HepG2 (cell line): Measurements from ENCODE around the gene TPGS1. TPM values are rescaled to one million over a fixed set of nuclear protein-coding genes. Genes with fewer than 3 reads are reported as not detected.

Experiments used
- ARNT2 ChIP-seq: sonication (generic); formaldehyde crosslinking; IDR thresholded peaks from 2 replicates; pipeline ENCODE4 v1.8.0; 2022; ENCODE audit warnings: mild to moderate bottlenecking, low read depth, missing genetic modification reagents, moderate library complexity
- CTCF ChIP-seq: sonication (generic); formaldehyde crosslinking; IDR thresholded peaks from 2 replicates; pipeline ENCODE4 v1.5.0; 2020; ENCODE audit warnings: mild to moderate bottlenecking, missing genetic modification reagents, moderate library complexity
- NR2C2 ChIP-seq: sonication (generic); formaldehyde crosslinking; IDR thresholded peaks from 2 replicates; pipeline ENCODE4 v1.4.0; 2020; ENCODE audit warnings: missing genetic modification reagents, mild to moderate bottlenecking, moderate library complexity, borderline replicate concordance
- PATZ1 ChIP-seq: sonication (generic); formaldehyde crosslinking; IDR thresholded peaks from 2 replicates; pipeline ENCODE4 v1.4.0; 2020; ENCODE audit warnings: missing genetic modification reagents
- RARA ChIP-seq: IDR thresholded peaks from 2 replicates; pipeline ENCODE4 v1.6.1; 2016; ENCODE audit warnings: missing genetic modification reagents, missing compliant biosample characterization
- TFAP4 ChIP-seq: sonication (generic); IDR thresholded peaks from 2 replicates; pipeline ENCODE4 v1.6.1; 2016; ENCODE audit warnings: low read depth, borderline replicate concordance
- UBTF ChIP-seq: sonication (generic); formaldehyde crosslinking; IDR thresholded peaks from 2 replicates; pipeline ENCODE4 v1.4.0; 2020; ENCODE audit warnings: mild to moderate bottlenecking, missing genetic modification reagents
- polyA plus RNA-seq, 8 experiments: library from polyadenylated mRNA; depleted of rRNA in 3 of 8; stranded (reverse) in 7 of 8; unstranded in 1 of 8; fragments of >200 nt; fragmentation: Illumina TruSeq in 4 of 8; extraction: Trizol in 4 of 8; gene quantifications; 2 replicates each; pipeline versions ENCODE4 v1.2.1 to v1.2.3, GENCODE V29; 2011 to 2016; ENCODE audit warnings: low read depth in 4 of 8, missing spikeins in 1 of 8, mixed read lengths in 1 of 8; ENCODE audit not compliant: insufficient read depth in 1 of 8
- total RNA-seq, 5 experiments: library from RNA; depleted of rRNA; stranded (reverse); fragments of >200 nt; fragmentation: Illumina TruSeq; extraction: Trizol; gene quantifications; 2 replicates each; pipeline ENCODE4 v1.2.3, GENCODE V29; 2016; ENCODE audit warnings: low read depth in 1 of 5
- TF ChIP-seq, protein P1 (sequence below): sonication (generic); formaldehyde crosslinking; IDR thresholded peaks from 2 replicates; pipeline ENCODE4 v1.5.0; 2020; ENCODE audit warnings: mild to moderate bottlenecking, missing genetic modification reagents, borderline replicate concordance

Gene TPGS1
- total and polyA plus RNA-seq, 2 of the 13 experiments (the other 11 are each of a cell fraction or from before 2014, with no cell fraction given), result 1.1 to 6.2 TPM

DNA sequence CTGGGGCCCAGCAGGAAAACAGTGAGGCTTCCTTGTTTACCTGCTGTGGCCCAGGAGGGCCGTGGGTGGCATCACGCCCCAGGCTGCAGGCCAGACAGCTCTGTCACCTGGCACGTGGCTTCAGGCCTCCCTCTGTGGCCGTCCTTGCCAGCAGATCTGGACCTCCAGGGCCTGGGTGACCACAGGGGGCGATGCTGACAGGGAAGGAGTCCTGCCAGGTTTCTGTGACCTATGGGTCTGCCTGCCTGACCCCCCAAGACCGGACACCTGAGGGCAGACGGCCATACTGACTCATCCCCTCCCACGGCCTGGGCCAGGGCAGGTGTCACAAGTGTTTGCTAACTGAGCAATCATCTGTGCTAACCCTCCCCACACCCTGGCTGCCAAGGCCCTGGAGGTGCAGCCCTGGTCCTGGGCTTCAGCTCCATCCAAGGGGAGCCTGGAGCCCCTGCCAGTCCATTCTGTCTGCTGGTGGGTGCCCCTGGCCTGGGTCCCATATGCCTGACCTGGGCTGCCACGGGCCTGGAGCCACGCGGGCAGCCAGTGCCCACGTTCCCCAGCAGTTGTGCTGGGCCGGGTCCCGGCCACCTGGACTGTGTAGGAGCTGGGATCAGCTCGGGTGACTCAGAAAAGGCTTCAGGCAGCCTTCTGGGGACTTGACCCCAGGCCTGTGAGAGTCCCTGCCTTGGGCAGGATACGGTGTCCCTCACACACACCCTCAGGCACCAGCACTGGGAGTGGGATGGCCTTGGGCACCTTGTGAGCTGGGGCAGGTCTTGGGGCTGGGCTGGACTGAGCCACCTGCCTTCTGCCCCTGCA, 27.9 kb downstream of the TPGS1 start (continued):
- TF ChIP-seq UBTF (CRISPR knock-in tag), result 0 out of 2 replicates have a peak, but pooled peaks have one; percentile 10
- TF ChIP-seq, protein P1, sequence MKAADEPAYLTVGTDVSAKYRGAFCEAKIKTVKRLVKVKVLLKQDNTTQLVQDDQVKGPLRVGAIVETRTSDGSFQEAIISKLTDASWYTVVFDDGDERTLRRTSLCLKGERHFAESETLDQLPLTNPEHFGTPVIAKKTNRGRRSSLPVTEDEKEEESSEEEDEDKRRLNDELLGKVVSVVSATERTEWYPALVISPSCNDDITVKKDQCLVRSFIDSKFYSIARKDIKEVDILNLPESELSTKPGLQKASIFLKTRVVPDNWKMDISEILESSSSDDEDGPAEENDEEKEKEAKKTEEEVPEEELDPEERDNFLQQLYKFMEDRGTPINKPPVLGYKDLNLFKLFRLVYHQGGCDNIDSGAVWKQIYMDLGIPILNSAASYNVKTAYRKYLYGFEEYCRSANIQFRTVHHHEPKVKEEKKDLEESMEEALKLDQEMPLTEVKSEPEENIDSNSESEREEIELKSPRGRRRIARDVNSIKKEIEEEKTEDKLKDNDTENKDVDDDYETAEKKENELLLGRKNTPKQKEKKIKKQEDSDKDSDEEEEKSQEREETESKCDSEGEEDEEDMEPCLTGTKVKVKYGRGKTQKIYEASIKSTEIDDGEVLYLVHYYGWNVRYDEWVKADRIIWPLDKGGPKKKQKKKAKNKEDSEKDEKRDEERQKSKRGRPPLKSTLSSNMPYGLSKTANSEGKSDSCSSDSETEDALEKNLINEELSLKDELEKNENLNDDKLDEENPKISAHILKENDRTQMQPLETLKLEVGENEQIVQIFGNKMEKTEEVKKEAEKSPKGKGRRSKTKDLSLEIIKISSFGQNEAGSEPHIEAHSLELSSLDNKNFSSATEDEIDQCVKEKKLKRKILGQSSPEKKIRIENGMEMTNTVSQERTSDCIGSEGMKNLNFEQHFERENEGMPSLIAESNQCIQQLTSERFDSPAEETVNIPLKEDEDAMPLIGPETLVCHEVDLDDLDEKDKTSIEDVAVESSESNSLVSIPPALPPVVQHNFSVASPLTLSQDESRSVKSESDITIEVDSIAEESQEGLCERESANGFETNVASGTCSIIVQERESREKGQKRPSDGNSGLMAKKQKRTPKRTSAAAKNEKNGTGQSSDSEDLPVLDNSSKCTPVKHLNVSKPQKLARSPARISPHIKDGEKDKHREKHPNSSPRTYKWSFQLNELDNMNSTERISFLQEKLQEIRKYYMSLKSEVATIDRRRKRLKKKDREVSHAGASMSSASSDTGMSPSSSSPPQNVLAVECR, result peak; percentile 33; the same call in 1 of the 2 replicates
- peak; percentile 39; the same call in 1 of the 2 replicates for TF ChIP-seq TFAP4
- TF ChIP-seq ARNT2 (CRISPR knock-in tag), result no peak
- peak; percentile 42 for TF ChIP-seq CTCF (CRISPR knock-in tag)
- TF ChIP-seq NR2C2 (CRISPR knock-in tag), result peak; percentile 45
- peak; percentile 38; the same call in 1 of the 2 replicates for TF ChIP-seq RARA (CRISPR knock-in tag)
- TF ChIP-seq PATZ1 (CRISPR knock-in tag), result peak; percentile 40; the same call in 1 of the 2 replicates
- TF ChIP-seq, all 625 proteins: peak for 18
